ENCODE results near the gene WDR93.

The WDR93 gene

GRCh38 chr15:89662893-89663626 is 27.6 kb upstream of the WDR93 start:
- DNase-seq = no peak

- DNase-seq = no peak
Observed at GRCh38 chr15:89664441-89665350, 25.9 kb upstream of the WDR93 start.

GRCh38 chr15:89665449-89666181 is 25.0 kb upstream of the WDR93 start:
- peak in 18 of 51 donors; percentile 13 to 49 (median 30) for DNase-seq

- DNase-seq = no peak
Observed at GRCh38 chr15:89666184-89666857, 24.3 kb upstream of the WDR93 start.

GRCh38 chr15:89666858-89667705 is 23.5 kb upstream of the WDR93 start:
- no peak for DNase-seq

- DNase-seq = no peak
Observed at GRCh38 chr15:89667706-89667960, 23.0 kb upstream of the WDR93 start.

- no peak for DNase-seq
Observed at GRCh38 chr15:89668171-89668570, 22.4 kb upstream of the WDR93 start.

- DNase-seq = no peak
Observed at GRCh38 chr15:89669309-89669865, 21.2 kb upstream of the WDR93 start.

- DNase-seq = no peak
Observed at GRCh38 chr15:89669941-89670340, 20.7 kb upstream of the WDR93 start.

- DNase-seq = no peak
Observed at GRCh38 chr15:89670971-89671560, 19.5 kb upstream of the WDR93 start.

GRCh38 chr15:89671687-89672086 is 18.9 kb upstream of the WDR93 start:
- DNase-seq = no peak

GRCh38 chr15:89672221-89673164 is 18.1 kb upstream of the WDR93 start:
- DNase-seq = peak in 13 of 51 donors; percentile 8 to 44 (median 21)

GRCh38 chr15:89673165-89673512 is 17.5 kb upstream of the WDR93 start:
- no peak for DNase-seq

GRCh38 chr15:89674526-89674925 is 16.1 kb upstream of the WDR93 start:
- DNase-seq = no peak

GRCh38 chr15:89675606-89676005 is 15.0 kb upstream of the WDR93 start:
- no peak for DNase-seq

GRCh38 chr15:89677381-89677780 is 13.2 kb upstream of the WDR93 start:
- DNase-seq = no peak

GRCh38 chr15:89679212-89679611 is 11.4 kb upstream of the WDR93 start, which contains the start of gene PLIN1:
TSS of gene PLIN1 (minus strand) at chr15:89679367. CDS start at chr15:89677489, 1,878 bp downstream.
- DNase-seq = peak in 8 of 51 donors; percentile 9 to 52 (median 21)

- peak in 22 of 51 donors; percentile 6 to 69 (median 45) for DNase-seq
Observed at GRCh38 chr15:89680282-89680873, 10.2 kb upstream of the WDR93 start.
